ENCODE results near the gene CD1B.
A peak's percentile ranks its signal among the peaks of the same experiment; 100 is the strongest.
"Not testable (repeated sequence)": the region's sequence is repeated elsewhere in the genome, so short reads cannot be mapped to it uniquely, and the experiment has no call there.

The CD1B gene

DNA sequence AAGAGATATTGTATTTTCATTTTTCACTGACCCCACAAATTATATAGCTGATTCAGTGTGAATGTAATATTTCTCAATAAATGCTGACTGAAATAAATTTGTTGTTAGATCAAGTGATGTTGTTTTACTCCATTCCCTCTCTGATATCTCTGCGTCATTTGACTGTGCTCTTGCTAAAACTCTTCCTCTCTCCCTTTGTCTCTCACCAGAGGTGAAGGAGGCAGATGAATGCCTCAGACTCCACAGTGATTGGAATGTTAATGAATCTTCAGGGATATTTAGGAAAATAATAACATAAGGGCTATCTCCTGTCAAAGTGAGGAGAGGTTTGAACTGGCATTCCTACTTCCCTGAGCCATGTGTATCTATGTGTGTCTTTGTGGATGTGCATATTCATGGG is 26.1 kb upstream of the CD1B start:
- TF ChIP-seq, protein P1, sequence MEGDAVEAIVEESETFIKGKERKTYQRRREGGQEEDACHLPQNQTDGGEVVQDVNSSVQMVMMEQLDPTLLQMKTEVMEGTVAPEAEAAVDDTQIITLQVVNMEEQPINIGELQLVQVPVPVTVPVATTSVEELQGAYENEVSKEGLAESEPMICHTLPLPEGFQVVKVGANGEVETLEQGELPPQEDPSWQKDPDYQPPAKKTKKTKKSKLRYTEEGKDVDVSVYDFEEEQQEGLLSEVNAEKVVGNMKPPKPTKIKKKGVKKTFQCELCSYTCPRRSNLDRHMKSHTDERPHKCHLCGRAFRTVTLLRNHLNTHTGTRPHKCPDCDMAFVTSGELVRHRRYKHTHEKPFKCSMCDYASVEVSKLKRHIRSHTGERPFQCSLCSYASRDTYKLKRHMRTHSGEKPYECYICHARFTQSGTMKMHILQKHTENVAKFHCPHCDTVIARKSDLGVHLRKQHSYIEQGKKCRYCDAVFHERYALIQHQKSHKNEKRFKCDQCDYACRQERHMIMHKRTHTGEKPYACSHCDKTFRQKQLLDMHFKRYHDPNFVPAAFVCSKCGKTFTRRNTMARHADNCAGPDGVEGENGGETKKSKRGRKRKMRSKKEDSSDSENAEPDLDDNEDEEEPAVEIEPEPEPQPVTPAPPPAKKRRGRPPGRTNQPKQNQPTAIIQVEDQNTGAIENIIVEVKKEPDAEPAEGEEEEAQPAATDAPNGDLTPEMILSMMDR (IDR thresholded peaks at IDR 0.05; ENCODE audit: insufficient read depth, low read depth, low read length, missing control alignments), result no peak
- no peak for DNase-seq (ENCODE audit: low read depth)
- H3K4me3 ChIP-seq (ENCODE audit: low read depth, low read length), result no peak overlapping the region

DNA sequence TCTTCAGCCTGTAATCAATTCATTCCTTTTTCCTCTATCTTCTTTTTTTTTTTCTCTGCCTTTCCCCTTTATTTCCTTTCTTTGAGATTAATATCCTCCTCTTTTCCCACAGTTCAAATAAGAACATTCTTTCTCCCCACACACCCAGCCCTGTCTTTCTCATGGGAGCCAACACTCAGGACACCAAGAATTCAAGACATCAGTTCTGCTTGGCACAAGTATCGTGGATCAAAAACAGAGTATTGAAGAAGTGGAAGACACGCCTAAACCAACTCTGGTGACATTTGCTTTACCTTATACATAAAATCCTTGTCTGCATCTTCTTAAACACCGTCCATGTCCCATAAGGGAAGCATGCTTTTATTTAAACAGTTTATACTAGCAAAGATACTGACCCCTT is 25.3 kb upstream of the CD1B start:
- TF ChIP-seq, protein P1 (IDR thresholded peaks at IDR 0.05; ENCODE audit: insufficient read depth, low read depth, low read length, missing control alignments), result no peak
- no peak overlapping the region for H3K4me3 ChIP-seq (ENCODE audit: low read depth, low read length)
- DNase-seq (ENCODE audit: low read depth), result no peak

DNA sequence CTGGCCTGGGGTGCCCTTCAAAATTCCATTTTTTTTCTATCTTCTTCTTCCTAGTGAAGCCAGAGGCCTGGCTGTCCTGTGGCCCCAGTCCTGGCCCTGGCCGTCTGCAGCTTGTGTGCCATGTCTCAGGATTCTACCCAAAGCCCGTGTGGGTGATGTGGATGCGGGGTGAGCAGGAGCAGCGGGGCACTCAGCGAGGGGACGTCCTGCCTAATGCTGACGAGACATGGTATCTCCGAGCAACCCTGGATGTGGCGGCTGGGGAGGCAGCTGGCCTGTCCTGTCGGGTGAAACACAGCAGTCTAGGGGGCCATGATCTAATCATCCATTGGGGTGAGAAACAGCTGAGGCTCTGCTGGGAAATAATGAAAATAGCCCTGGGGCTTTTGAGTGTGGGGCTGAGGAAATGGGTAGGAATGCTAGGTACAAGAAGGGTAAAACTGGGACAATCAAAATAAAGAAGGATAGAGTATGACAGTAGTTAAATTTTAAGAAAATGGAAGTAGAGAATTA is 24.5 kb upstream of the CD1B start:
- TF ChIP-seq, protein P1 (IDR thresholded peaks at IDR 0.05; ENCODE audit: insufficient read depth, low read depth, low read length, missing control alignments), result no peak
- no peak overlapping the region for H3K4me3 ChIP-seq (ENCODE audit: low read depth, low read length)
- DNase-seq (ENCODE audit: low read depth), result no peak

DNA sequence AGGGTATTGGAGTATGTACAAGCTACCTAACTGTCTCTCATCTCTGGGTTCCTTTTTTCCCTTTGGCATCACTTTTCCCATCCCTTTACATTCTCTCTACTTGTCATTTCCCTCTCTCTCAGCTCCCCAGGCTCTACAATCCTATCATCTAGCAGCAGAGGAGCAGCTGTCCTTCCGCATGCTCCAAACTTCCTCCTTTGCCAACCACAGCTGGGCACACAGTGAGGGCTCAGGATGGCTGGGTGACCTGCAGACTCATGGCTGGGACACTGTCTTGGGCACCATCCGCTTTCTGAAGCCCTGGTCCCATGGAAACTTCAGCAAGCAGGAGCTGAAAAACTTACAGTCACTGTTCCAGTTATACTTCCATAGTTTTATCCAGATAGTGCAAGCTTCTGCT is 22.9 kb upstream of the CD1B start:
- TF ChIP-seq, protein P1 (IDR thresholded peaks at IDR 0.05; ENCODE audit: insufficient read depth, low read depth, low read length, missing control alignments), result no peak
- DNase-seq (ENCODE audit: low read depth), result no peak

GRCh38 chr1:158353303-158354075 is 22.2 kb upstream of the CD1B start, which contains the start of gene CD1E:
CD1E (plus strand) TSS chr1:158353894; CDS start chr1:158353989, 95 bp downstream.
- no peak within 1 kb of the TSS for H3K4me3 ChIP-seq (ENCODE audit: low read depth, low read length)
- DNase-seq (ENCODE audit: low read depth), result no peak
- TF ChIP-seq, protein P1 (IDR thresholded peaks at IDR 0.05; ENCODE audit: insufficient read depth, low read depth, low read length, missing control alignments), result no peak

More for the DNA sequence above, 22.9 kb upstream of the CD1B start:
- H3K4me3 ChIP-seq (ENCODE audit: low read depth, low read length), result no peak overlapping the region

- not testable (repeated sequence) for DNase-seq (ENCODE audit: low read depth); H3K4me3 ChIP-seq (ENCODE audit: low read depth, low read length)
These were observed 17.6 kb upstream of the CD1B start for GRCh38 chr1:158348946-158349345.

DNA sequence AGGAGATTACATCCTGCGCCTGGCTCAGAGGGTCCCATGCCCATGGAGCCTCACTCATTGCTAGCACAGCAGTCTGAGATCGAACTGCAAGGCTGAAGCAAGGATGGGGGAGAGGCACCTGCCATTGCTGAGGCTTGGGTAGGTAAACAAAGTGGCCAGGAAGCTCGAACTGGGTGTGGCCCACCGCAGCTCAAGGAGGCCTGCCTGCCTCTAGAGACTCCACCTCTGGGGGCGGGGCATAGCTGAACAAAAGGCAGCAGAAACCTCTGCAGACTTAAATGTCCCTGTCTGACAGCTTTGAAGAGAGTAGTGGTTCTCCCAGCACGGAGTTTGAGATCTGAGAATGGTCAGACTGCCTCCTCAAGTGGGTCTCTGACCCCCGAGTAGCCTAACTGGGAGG is 5.1 kb upstream of the CD1B start:
- H3K4me3 ChIP-seq (ENCODE audit: low read depth, low read length), result not testable (repeated sequence)
- peak; percentile 24 for DNase-seq (ENCODE audit: low read depth)

- DNase-seq (ENCODE audit: low read depth), result no peak
- no peak overlapping the region for H3K4me3 ChIP-seq (ENCODE audit: low read depth, low read length)
- TF ChIP-seq, protein P1 (IDR thresholded peaks at IDR 0.05; ENCODE audit: insufficient read depth, low read depth, low read length, missing control alignments), result no peak
These were observed 3.8 kb upstream of the CD1B start for GRCh38 chr1:158335213-158335532.
